HAP-1 (cell line): Measurements from ENCODE around the gene GALNT5.
"Not testable (repeated sequence)": the region's sequence is repeated elsewhere in the genome, so short reads cannot be mapped to it uniquely, and the experiment has no call there.

Experiments used
- DNase-seq, 2 experiments: peaks; one replicate each; pipeline ENCODE4 v3.0.0-alpha.2; 2016 to 2020; ENCODE audit warnings: low spot score in 2 of 2
- H3K27me3 ChIP-seq: fragments of 250-450 bp; sonication (Bioruptor Pico); 2 replicates; pipeline ENCODE4 v1.5.1; 2020; ENCODE audit warnings: low read depth, mild to moderate bottlenecking, moderate library complexity
- H3K36me3 ChIP-seq: fragments of 250-450 bp; sonication (Bioruptor Pico); replicated peaks from 2 replicates; pipeline ENCODE4 v1.5.1; 2020; ENCODE audit warnings: mild to moderate bottlenecking
- H3K4me1 ChIP-seq: fragments of 250-450 bp; sonication (Bioruptor Pico); 2 replicates; pipeline ENCODE4 v1.5.1; 2020; ENCODE audit warnings: mild to moderate bottlenecking
- H3K4me3 ChIP-seq: fragments of 250-450 bp; sonication (Bioruptor Pico); 2 replicates; pipeline ENCODE4 v1.5.1; 2020; ENCODE audit warnings: mild to moderate bottlenecking, moderate library complexity
- H3K9me3 ChIP-seq: fragments of 250-450 bp; sonication (Bioruptor Pico); 2 replicates; pipeline ENCODE4 v1.5.1; 2020; ENCODE audit warnings: mild to moderate bottlenecking, moderate library complexity
- in situ Hi-C: fragments of 300-500 bp; cut with MboI; formaldehyde crosslinking; loops from 3 replicates; pipeline ENCODE4 v1.14.3; 2020; ENCODE audit warnings: low sequenced_read_pairs, inconsistent platforms, mixed read lengths

Gene GALNT5

GRCh38 chr2:157333304-157334047 lies 76.0 kb downstream of the GALNT5 start:
- peaks cover 17% of the 10 kb centered on the region for H3K4me1 ChIP-seq
- DNase-seq: no peak
- H3K36me3 ChIP-seq: no peaks in the 10 kb centered on the region
- H3K27me3 ChIP-seq: no peaks in the 10 kb centered on the region
- in situ Hi-C loops: no loop called here
- H3K4me3 ChIP-seq: no peak overlapping the region
- H3K9me3 ChIP-seq: no peaks in the 10 kb centered on the region

GRCh38 chr2:157334335-157334734 lies 76.8 kb downstream of the GALNT5 start:
- Histone ChIP-seq H3K9me3 (no peaks in the 10 kb centered on the region), H3K4me3 (no peak overlapping the region), H3K36me3 (no peaks in the 10 kb centered on the region), H3K4me1 (peaks cover 17% of the 10 kb centered on the region), H3K27me3 (no peaks in the 10 kb centered on the region)
- in situ Hi-C loops: no loop called here
- DNase-seq: peak in 1 of 2 experiments; percentile 20

GRCh38 chr2:157334797-157335196 lies 77.3 kb downstream of the GALNT5 start:
- H3K36me3 ChIP-seq: no peaks in the 10 kb centered on the region
- H3K4me3 ChIP-seq: no peak overlapping the region
- in situ Hi-C loops: no loop called here
- peaks cover 21% of the 10 kb centered on the region for H3K4me1 ChIP-seq
- H3K27me3 ChIP-seq: no peaks in the 10 kb centered on the region
- H3K9me3 ChIP-seq: no peaks in the 10 kb centered on the region
- no peak for DNase-seq

GRCh38 chr2:157336137-157337010 lies 78.9 kb downstream of the GALNT5 start:
- in situ Hi-C loops: no loop called here
- DNase-seq: peak; percentile 54 to 76
- Histone ChIP-seq H3K4me1 (peaks cover 24% of the 10 kb centered on the region), H3K4me3 (no peak overlapping the region), H3K27me3 (no peaks in the 10 kb centered on the region), H3K9me3 (no peaks in the 10 kb centered on the region), H3K36me3 (no peaks in the 10 kb centered on the region)

GRCh38 chr2:157337978-157338377 lies 80.5 kb downstream of the GALNT5 start:
- Histone ChIP-seq H3K36me3 (no peaks in the 10 kb centered on the region), H3K27me3 (no peaks in the 10 kb centered on the region), H3K4me3 (no peak overlapping the region), H3K9me3 (no peaks in the 10 kb centered on the region), H3K4me1 (peaks cover 24% of the 10 kb centered on the region)
- in situ Hi-C loops: no loop called here
- no peak for DNase-seq

GRCh38 chr2:157339965-157340655 lies 82.6 kb downstream of the GALNT5 start:
- Histone ChIP-seq H3K4me3 (no peak overlapping the region), H3K36me3 (no peaks in the 10 kb centered on the region), H3K9me3 (no peaks in the 10 kb centered on the region; the same call in 1 of the 2 replicates), H3K27me3 (no peaks in the 10 kb centered on the region), H3K4me1 (peaks cover 13% of the 10 kb centered on the region)
- in situ Hi-C loops: no loop called here
- peak; percentile 48 to 52 for DNase-seq

GRCh38 chr2:157341381-157341780 lies 83.9 kb downstream of the GALNT5 start:
- DNase-seq, H3K4me3 ChIP-seq, H3K27me3 ChIP-seq, in situ Hi-C loops, H3K36me3 ChIP-seq, H3K9me3 ChIP-seq: not testable (repeated sequence)
- H3K4me1 ChIP-seq: peaks cover 11% of the 10 kb centered on the region

- H3K4me3 ChIP-seq: no peak overlapping the region
- in situ Hi-C loops: no loop called here
- no peaks in the 10 kb centered on the region for H3K36me3 ChIP-seq
- H3K27me3 ChIP-seq: peaks cover 3% of the 10 kb centered on the region; the same call in 1 of the 2 replicates
- no peak for DNase-seq
- H3K4me1 ChIP-seq: 0 out of 2 replicates have a peak, but pooled peaks cover 4% of the 10 kb centered on the region
- no peaks in the 10 kb centered on the region; the same call in 1 of the 2 replicates for H3K9me3 ChIP-seq
Measured at GRCh38 chr2:157345647-157346389, 88.3 kb downstream of the GALNT5 start.

- no peak for DNase-seq
- in situ Hi-C loops: no loop called here
- Histone ChIP-seq H3K9me3 (no peaks in the 10 kb centered on the region; the same call in 1 of the 2 replicates), H3K27me3 (peaks cover 3% of the 10 kb centered on the region; the same call in 1 of the 2 replicates), H3K4me1 (0 out of 2 replicates have a peak, but pooled peaks cover 4% of the 10 kb centered on the region), H3K4me3 (no peak overlapping the region), H3K36me3 (no peaks in the 10 kb centered on the region)
Measured at GRCh38 chr2:157348291-157348921, 90.9 kb downstream of the GALNT5 start.

GRCh38 chr2:157349949-157350515 lies 92.5 kb downstream of the GALNT5 start:
- no peaks in the 10 kb centered on the region; the same call in 1 of the 2 replicates for H3K9me3 ChIP-seq
- peaks cover 3% of the 10 kb centered on the region; the same call in 1 of the 2 replicates for H3K27me3 ChIP-seq
- 0 out of 2 replicates have a peak, but pooled peaks cover 4% of the 10 kb centered on the region for H3K4me1 ChIP-seq
- in situ Hi-C loops: no loop called here
- no peak overlapping the region for H3K4me3 ChIP-seq
- DNase-seq: no peak
- H3K36me3 ChIP-seq: no peaks in the 10 kb centered on the region

- no peaks in the 10 kb centered on the region for H3K36me3 ChIP-seq
- no peaks in the 10 kb centered on the region for H3K27me3 ChIP-seq
- no peaks in the 10 kb centered on the region for H3K4me1 ChIP-seq
- no peaks in the 10 kb centered on the region for H3K9me3 ChIP-seq
- DNase-seq: no peak
- in situ Hi-C loops: no loop called here
- H3K4me3 ChIP-seq: no peak overlapping the region
Measured at GRCh38 chr2:157355618-157356017, 98.1 kb downstream of the GALNT5 start.

- no peaks in the 10 kb centered on the region for H3K27me3 ChIP-seq
- in situ Hi-C loops: no loop called here
- no peaks in the 10 kb centered on the region for H3K9me3 ChIP-seq
- no peak for DNase-seq
- H3K4me3 ChIP-seq: no peak overlapping the region
- H3K4me1 ChIP-seq: no peaks in the 10 kb centered on the region
- H3K36me3 ChIP-seq: no peaks in the 10 kb centered on the region
Measured at GRCh38 chr2:157359628-157360027, 102.1 kb downstream of the GALNT5 start.
